IMR-90 (cell line): ENCODE results near the gene SYT8. TPM values are rescaled to one million over a fixed set of nuclear protein-coding genes. Genes with fewer than 3 reads are reported as not detected.

Source experiments
- ATAC-seq: fragments of 200-7000 bp; cut with Tn5 transposase; 2 replicates; pipeline ENCODE4 v1.9.1; 2020; ENCODE audit warnings: low read depth, mild to moderate bottlenecking, moderate library complexity
- BruUV-seq: library from RNA; stranded (reverse); fragments of 400-500 nt; replicated peaks from 2 replicates; lab custom pipeline; 2021; lab: Mats Ljungman, UMichigan
- CTCF ChIA-PET: fragments of 300-600 bp; formaldehyde crosslinking; extraction: SDS; loops from one replicate; lab custom pipeline; 2021; ENCODE audit warnings: antibody characterized with exemption; lab: Yijun Ruan, JAX
- POLR2A ChIA-PET: fragments of 300-600 bp; sonication (Branson Sonifier 250); formaldehyde crosslinking; loops from one replicate; lab custom pipeline; 2022; ENCODE audit warnings: antibody characterized with exemption; ENCODE audit not compliant: unreplicated experiment; lab: Charles Lee
- DNase-seq: peaks from one replicate; pipeline ENCODE4 v3.0.0; 2013
- H2AFZ ChIP-seq: replicated peaks from 2 replicates; pipeline ENCODE3; 2013; ENCODE audit warnings: low read length, mild to moderate bottlenecking; ENCODE audit not compliant: poor library complexity
- H2AK5ac ChIP-seq: 2 replicates; pipeline ENCODE4 v1.6.1; 2013; ENCODE audit warnings: low read depth, low read length, inconsistent platforms
- H2AK9ac ChIP-seq: replicated peaks from 2 replicates; pipeline ENCODE3; 2013; ENCODE audit warnings: mild to moderate bottlenecking, low read depth, low read length, moderate library complexity; ENCODE audit not compliant: poor library complexity
- H2BK120ac ChIP-seq: 2 replicates; pipeline ENCODE4 v1.6.1; 2013; ENCODE audit warnings: low read depth, low read length, inconsistent platforms
- H2BK15ac ChIP-seq: 3 replicates; pipeline ENCODE4 v1.6.1; 2013; ENCODE audit warnings: low read depth, low read length, inconsistent platforms
- H2BK20ac ChIP-seq: 2 replicates; pipeline ENCODE4 v1.6.1; 2013; ENCODE audit warnings: low read depth, mild to moderate bottlenecking, inconsistent platforms, low read length, moderate library complexity
- H2BK5ac ChIP-seq: 2 replicates; pipeline ENCODE4 v1.6.1; 2013; ENCODE audit warnings: mild to moderate bottlenecking, low read depth, low read length, inconsistent platforms; ENCODE audit not compliant: poor library complexity, severe bottlenecking
- H3K14ac ChIP-seq: replicated peaks from 2 replicates; pipeline ENCODE4 v1.6.1; 2013; ENCODE audit warnings: low read depth, low read length, inconsistent platforms
- H3K18ac ChIP-seq: 2 replicates; pipeline ENCODE4 v1.6.1; 2013; ENCODE audit warnings: low read depth, low read length, control low read depth
- H3K23ac ChIP-seq: 2 replicates; pipeline ENCODE4 v1.6.1; 2013; ENCODE audit warnings: low read depth, low read length, inconsistent platforms
- H3K27ac ChIP-seq: 2 replicates; pipeline ENCODE4 v1.5.1; 2013; ENCODE audit warnings: mild to moderate bottlenecking, control low read depth, low read length; ENCODE audit not compliant: insufficient read depth
- H3K27me3 ChIP-seq: 2 replicates; pipeline ENCODE4 v1.6.1; 2013; ENCODE audit warnings: low read length; ENCODE audit not compliant: control insufficient read depth, insufficient read depth
- H3K36me3 ChIP-seq: 2 replicates; pipeline ENCODE4 v1.6.1; 2013; ENCODE audit warnings: low read length, mixed read lengths; ENCODE audit not compliant: control insufficient read depth, insufficient read depth
- H3K4ac ChIP-seq: 2 replicates; pipeline ENCODE4 v1.6.1; 2013; ENCODE audit warnings: low read depth, low read length, inconsistent platforms
- H3K4me1 ChIP-seq: 2 replicates; pipeline ENCODE4 v1.6.1; 2013; ENCODE audit warnings: low read length, mixed read lengths; ENCODE audit not compliant: control insufficient read depth, insufficient read depth
- H3K4me2 ChIP-seq: 2 replicates; pipeline ENCODE4 v1.6.1; 2013; ENCODE audit warnings: low read depth, mild to moderate bottlenecking, control low read depth, low read length, moderate library complexity
- H3K4me3 ChIP-seq: 2 replicates; pipeline ENCODE4 v1.5.1; 2013; ENCODE audit warnings: low read depth, mild to moderate bottlenecking, control low read depth, low read length, moderate library complexity; ENCODE audit not compliant: insufficient read depth
- H3K56ac ChIP-seq: 2 replicates; pipeline ENCODE4 v1.6.1; 2013; ENCODE audit warnings: low read length, inconsistent platforms; ENCODE audit not compliant: insufficient read depth; ENCODE audit errors: extremely low read depth
- H3K79me1 ChIP-seq, 2 experiments: 2 replicates each; pipeline ENCODE4 v1.6.1; 2013; ENCODE audit warnings: low read length in 2 of 2, inconsistent platforms in 1 of 2, low read depth in 1 of 2
- H3K9ac ChIP-seq: 2 replicates; pipeline ENCODE4 v1.6.1; 2013; ENCODE audit warnings: low read depth, low read length, control low read depth
- H3K9me1 ChIP-seq: 2 replicates; pipeline ENCODE4 v1.6.1; 2013; ENCODE audit warnings: low read length, inconsistent platforms; ENCODE audit not compliant: insufficient read depth
- H3K9me3 ChIP-seq: 2 replicates; pipeline ENCODE4 v1.6.1; 2013; ENCODE audit warnings: low read length; ENCODE audit not compliant: control insufficient read depth, insufficient read depth
- H4K20me1 ChIP-seq: 2 replicates; pipeline ENCODE4 v1.6.1; 2013; ENCODE audit warnings: low read length, inconsistent platforms; ENCODE audit not compliant: insufficient read depth
- H4K5ac ChIP-seq: 2 replicates; pipeline ENCODE4 v1.6.1; 2013; ENCODE audit warnings: mild to moderate bottlenecking, low read depth, low read length, control low read depth
- H4K8ac ChIP-seq, 2 experiments: 2 replicates each; pipeline ENCODE4 v1.6.1; 2013; ENCODE audit warnings: low read depth in 2 of 2, low read length in 2 of 2, control low read depth in 1 of 2, inconsistent platforms in 1 of 2
- H4K91ac ChIP-seq: 2 replicates; pipeline ENCODE4 v1.6.1; 2013; ENCODE audit warnings: low read depth, low read length, inconsistent platforms; ENCODE audit not compliant: insufficient read depth
- CEBPB ChIP-seq: IDR thresholded peaks from 2 replicates; pipeline ENCODE4 v1.6.1; 2012; ENCODE audit warnings: low read depth, low read length, improper control_type of control experiment
- CHD1 ChIP-seq: IDR thresholded peaks from 2 replicates; pipeline ENCODE4 v1.6.1; 2012; ENCODE audit warnings: low read depth, low read length, improper control_type of control experiment
- FOS ChIP-seq: fragments of 150-350 bp; IDR thresholded peaks from 2 replicates; pipeline ENCODE4 v1.6.1; 2016; ENCODE audit warnings: low read depth, low read length
- MAFK ChIP-seq: IDR thresholded peaks from 2 replicates; pipeline ENCODE4 v1.6.1; 2012; ENCODE audit warnings: low read depth, low read length, improper control_type of control experiment
- MAZ ChIP-seq: IDR thresholded peaks from 2 replicates; pipeline ENCODE4 v1.6.1; 2012; ENCODE audit warnings: low read depth, mild to moderate bottlenecking, low read length, improper control_type of control experiment, moderate library complexity, borderline replicate concordance
- MXI1 ChIP-seq: IDR thresholded peaks from 2 replicates; pipeline ENCODE4 v1.6.1; 2012; ENCODE audit warnings: low read depth, mild to moderate bottlenecking, low read length, moderate library complexity, borderline replicate concordance
- RAD21 ChIP-seq: IDR thresholded peaks from 2 replicates; pipeline ENCODE4 v1.6.1; 2012; ENCODE audit warnings: low read length, improper control_type of control experiment
- RFX5 ChIP-seq: IDR thresholded peaks from 2 replicates; pipeline ENCODE4 v1.8.0; 2012; ENCODE audit warnings: low read depth, mild to moderate bottlenecking, low read length, moderate library complexity
- USF2 ChIP-seq: fragments of 150-350 bp; IDR thresholded peaks from 2 replicates; pipeline ENCODE4 v1.6.1; 2017; ENCODE audit warnings: mild to moderate bottlenecking, antibody characterized with exemption, low read length, low read depth
- WGBS, 2 experiments: methylation state at CpG; one replicate each; pipeline versions ENCODE4 v1.1.5 to v1.1.7; 2013; ENCODE audit warnings: missing lambda C conversion rate in 2 of 2; ENCODE audit not compliant: insufficient read length in 1 of 2; ENCODE audit errors: extremely low coverage in 2 of 2; 5-methylcytosine and 5-hydroxymethylcytosine counted together
- dilution Hi-C: fragments of 300-500 bp; cut with HindIII; formaldehyde crosslinking; loops from one replicate; pipeline ENCODE4 v1.14.3; 2018; ENCODE audit warnings: low sequenced_read_pairs; ENCODE audit not compliant: unreplicated experiment
- in situ Hi-C: fragments of 300-500 bp; cut with MboI; formaldehyde crosslinking; loops from 3 replicates; pipeline ENCODE4 v1.14.3; 2019; ENCODE audit warnings: low sequenced_read_pairs, inconsistent platforms, mixed read lengths
- intact Hi-C: fragments of 100-400 bp; cut with micrococcal nuclease; formaldehyde crosslinking; loops from 2 replicates; pipeline ENCODE4 v1.10.0; 2022
- polyA plus RNA-seq, 3 experiments: library from polyadenylated mRNA; depleted of rRNA; stranded (reverse); fragments of >200 nt; gene quantifications; 2 replicates each; pipeline ENCODE4 v1.2.3, GENCODE V29; 2012; ENCODE audit warnings: low replicate concordance in 1 of 3
- total RNA-seq: library from RNA; depleted of rRNA; stranded (reverse); fragments of >200 nt; gene quantifications from 2 replicates; pipeline ENCODE4 v1.2.3, GENCODE V29; 2012
- TF ChIP-seq, protein P1 (sequence below): fragments of 150-350 bp; IDR thresholded peaks from 2 replicates; pipeline ENCODE4 v1.6.1; 2016; ENCODE audit warnings: low read depth, mild to moderate bottlenecking, low read length, moderate library complexity, borderline replicate concordance
- TF ChIP-seq, protein P2 (sequence below): conservative IDR thresholded peaks from 2 replicates; pipeline ENCODE4 v1.5.1; 2012; ENCODE audit warnings: mild to moderate bottlenecking, low read depth, low read length, improper control_type of control experiment

SYT8 gene
- total and polyA plus RNA-seq, 2 of the 4 experiments (the other 2 are of a cell fraction): not detected

DNA sequence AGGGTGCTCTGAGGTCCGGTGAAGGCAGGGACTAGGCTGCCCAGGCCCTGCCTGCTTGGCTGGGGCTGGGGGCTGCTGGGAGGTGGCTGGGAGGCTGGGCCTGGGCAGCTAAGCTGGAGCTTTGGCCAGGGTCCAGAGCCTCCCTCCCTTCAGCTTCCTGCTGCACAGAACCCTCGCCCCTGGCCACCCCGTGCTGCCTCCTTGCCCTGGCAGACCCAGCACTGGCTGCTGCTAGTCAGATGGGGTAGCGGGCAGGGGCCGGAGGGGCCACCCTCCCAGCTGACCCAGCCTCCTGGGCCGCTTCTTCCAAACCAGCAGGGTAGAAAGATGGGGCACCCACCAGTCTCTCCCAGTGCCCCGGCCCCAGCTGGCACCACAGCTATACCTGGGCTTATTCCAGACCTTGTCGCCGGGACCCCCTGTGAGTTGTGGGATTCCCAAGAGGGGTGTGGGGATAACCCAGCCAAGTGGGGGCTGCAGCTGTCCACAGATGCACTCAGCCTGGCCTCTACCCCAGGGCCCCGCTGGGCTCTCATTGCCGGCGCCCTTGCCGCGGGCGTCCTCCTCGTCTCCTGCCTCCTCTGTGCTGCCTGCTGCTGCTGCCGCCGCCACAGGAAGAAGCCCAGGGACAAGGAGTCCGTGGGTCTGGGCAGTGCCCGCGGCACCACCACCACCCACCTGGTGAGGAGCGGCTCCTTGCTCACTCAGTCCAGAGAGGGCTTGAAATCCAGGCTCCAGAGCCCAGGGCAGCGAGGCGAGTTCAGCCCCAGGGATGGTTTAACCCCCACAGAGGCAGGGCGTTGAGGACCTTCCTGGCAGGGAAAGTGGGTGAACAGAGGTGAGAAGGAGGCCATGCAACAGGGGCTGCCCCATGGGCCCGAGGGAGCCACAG lies at the start of gene SYT8 (continued):
- TF ChIP-seq, protein P1, sequence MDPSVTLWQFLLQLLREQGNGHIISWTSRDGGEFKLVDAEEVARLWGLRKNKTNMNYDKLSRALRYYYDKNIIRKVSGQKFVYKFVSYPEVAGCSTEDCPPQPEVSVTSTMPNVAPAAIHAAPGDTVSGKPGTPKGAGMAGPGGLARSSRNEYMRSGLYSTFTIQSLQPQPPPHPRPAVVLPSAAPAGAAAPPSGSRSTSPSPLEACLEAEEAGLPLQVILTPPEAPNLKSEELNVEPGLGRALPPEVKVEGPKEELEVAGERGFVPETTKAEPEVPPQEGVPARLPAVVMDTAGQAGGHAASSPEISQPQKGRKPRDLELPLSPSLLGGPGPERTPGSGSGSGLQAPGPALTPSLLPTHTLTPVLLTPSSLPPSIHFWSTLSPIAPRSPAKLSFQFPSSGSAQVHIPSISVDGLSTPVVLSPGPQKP: no peak

- DNase-seq: no peak
- H3K27ac ChIP-seq: no peak overlapping the region
- no peak overlapping the region for H3K4me3 ChIP-seq
- no peak overlapping the region for H4K8ac ChIP-seq
- H2AK5ac ChIP-seq: no peak overlapping the region
- ChIA-PET POLR2A (no interaction called here), CTCF (no interaction called here)
- H3K4me2 ChIP-seq: no peak overlapping the region
- peaks cover 3% of the 10 kb centered on the region; the same call in 1 of the 2 replicates for H3K4me1 ChIP-seq
- no peak overlapping the region for H4K91ac ChIP-seq
- H2BK120ac ChIP-seq: no peak overlapping the region
- no peak for ATAC-seq
- H3K9ac ChIP-seq: no peak overlapping the region
- H3K4ac ChIP-seq: no peak overlapping the region
- no peak overlapping the region for H2AK9ac ChIP-seq
- H3K9me3 ChIP-seq: no peaks in the 10 kb centered on the region
- 74% methylated on average over 13 of the region's 21 CpGs; no CpG with 5 or more reads in 1 of the 2 experiments for WGBS, 2 experiments
- in situ Hi-C loops: no loop called here
- H3K79me1 ChIP-seq: no peaks in the 10 kb centered on the region
- no peak overlapping the region for H2BK5ac ChIP-seq
- peaks cover 49% of the 10 kb centered on the region for H3K27me3 ChIP-seq
- no peak overlapping the region for H3K18ac ChIP-seq
- intact Hi-C loops: no loop called here
- H4K20me1 ChIP-seq: no peaks in the 10 kb centered on the region; the same call in 1 of the 2 replicates
- no TSS peak for BruUV-seq
- no peaks in the 10 kb centered on the region for H3K9me1 ChIP-seq
- no peaks in the 10 kb centered on the region for H3K36me3 ChIP-seq
- no peak overlapping the region for H4K5ac ChIP-seq
- H3K23ac ChIP-seq: no peak overlapping the region
- H2AFZ ChIP-seq: peak overlapping the region; percentile 18
- no peak overlapping the region for H3K56ac ChIP-seq
- H2BK15ac ChIP-seq: no peak overlapping the region
- H2BK20ac ChIP-seq: no peak overlapping the region
- no peak overlapping the region for H3K14ac ChIP-seq
- dilution Hi-C loops: no loop called here
- TF ChIP-seq USF2: no peak
- TF ChIP-seq FOS: no peak
- no peak for TF ChIP-seq MXI1
- no peak for TF ChIP-seq CEBPB
- no peak for TF ChIP-seq MAFK
- no peak for TF ChIP-seq CHD1
- TF ChIP-seq MAZ: no peak
- TF ChIP-seq, protein P2, sequence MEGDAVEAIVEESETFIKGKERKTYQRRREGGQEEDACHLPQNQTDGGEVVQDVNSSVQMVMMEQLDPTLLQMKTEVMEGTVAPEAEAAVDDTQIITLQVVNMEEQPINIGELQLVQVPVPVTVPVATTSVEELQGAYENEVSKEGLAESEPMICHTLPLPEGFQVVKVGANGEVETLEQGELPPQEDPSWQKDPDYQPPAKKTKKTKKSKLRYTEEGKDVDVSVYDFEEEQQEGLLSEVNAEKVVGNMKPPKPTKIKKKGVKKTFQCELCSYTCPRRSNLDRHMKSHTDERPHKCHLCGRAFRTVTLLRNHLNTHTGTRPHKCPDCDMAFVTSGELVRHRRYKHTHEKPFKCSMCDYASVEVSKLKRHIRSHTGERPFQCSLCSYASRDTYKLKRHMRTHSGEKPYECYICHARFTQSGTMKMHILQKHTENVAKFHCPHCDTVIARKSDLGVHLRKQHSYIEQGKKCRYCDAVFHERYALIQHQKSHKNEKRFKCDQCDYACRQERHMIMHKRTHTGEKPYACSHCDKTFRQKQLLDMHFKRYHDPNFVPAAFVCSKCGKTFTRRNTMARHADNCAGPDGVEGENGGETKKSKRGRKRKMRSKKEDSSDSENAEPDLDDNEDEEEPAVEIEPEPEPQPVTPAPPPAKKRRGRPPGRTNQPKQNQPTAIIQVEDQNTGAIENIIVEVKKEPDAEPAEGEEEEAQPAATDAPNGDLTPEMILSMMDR: no peak
- TF ChIP-seq RFX5: no peak
- no peak for TF ChIP-seq RAD21
Observed at GRCh38 chr11:1785749-1786413, 48.9 kb upstream of the SYT8 start.
